NCI-H2227 treated with DMSO at 0.1 percent for 48 hours (cell line): ENCODE measurements around the gene LRP11.

ENCODE experiments used
- DNase-seq: peaks from one replicate; lab custom pipeline; 2025; lab: John Stamatoyannopoulos, UW

Gene LRP11

GRCh38 chr6:149781715-149782114, 82.4 kb downstream of the LRP11 start:
- DNase-seq, result no peak

DNA sequence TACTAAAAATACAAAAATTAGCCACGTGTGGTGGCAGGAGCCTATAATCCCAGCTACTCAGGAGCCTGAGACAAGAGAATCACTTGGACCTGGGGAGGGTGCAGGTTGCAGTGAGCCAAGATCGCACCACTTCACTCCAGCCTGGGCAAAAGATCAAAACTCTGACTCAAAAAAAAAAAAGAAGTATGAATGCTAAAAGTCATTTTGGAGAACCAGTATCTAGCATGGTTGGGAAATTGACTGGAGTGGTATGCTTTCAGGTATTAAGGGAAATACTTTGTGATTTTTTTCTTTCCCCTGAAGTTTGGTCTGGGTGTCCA, 84.6 kb downstream of the LRP11 start:
- DNase-seq, result no peak

GRCh38 chr6:149777624-149778023, 86.5 kb downstream of the LRP11 start:
- no peak for DNase-seq

DNA sequence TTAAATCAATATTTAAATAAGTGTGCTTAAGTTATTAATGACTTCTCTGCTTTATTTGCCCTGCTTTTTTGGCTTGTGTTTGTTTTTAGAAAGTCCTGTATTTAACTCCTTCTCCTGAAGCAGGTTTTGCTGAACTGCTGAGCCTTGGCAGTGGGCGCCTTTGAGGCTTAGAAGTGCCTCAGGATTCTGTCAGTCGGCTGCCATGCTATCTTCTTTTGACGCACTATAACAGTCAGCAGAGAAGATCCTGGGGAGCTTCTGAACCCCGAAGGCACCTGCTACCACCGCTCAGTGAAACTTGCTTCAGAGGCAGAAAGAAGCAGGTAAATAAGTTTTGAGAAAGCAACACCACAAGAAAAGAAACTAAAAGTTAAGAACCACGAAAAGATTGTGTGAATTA, 92.2 kb downstream of the LRP11 start:
- DNase-seq, result no peak

- no peak for DNase-seq
These were observed 93.0 kb downstream of the LRP11 start for GRCh38 chr6:149771185-149771584.

DNA sequence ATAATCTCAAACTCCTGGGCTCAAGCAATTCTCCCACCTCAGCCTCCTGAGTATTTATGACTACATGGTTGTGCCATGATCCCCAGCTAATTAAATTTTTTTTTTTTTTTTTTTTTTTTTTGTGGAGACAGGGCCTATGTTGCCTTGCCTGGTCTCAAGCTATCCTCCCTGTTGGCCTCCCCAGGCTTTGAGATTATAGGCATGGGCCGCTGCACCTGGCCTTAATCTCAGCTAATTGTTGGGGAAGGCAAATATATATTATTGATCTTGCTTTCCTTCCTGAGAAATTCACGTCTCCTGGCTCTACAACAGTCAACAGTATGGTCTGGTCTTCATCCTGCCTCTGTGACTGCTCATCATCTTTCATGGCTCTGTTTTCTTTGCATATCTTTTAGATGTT, 94.5 kb downstream of the LRP11 start:
- no peak for DNase-seq
